NT2/D1 (cell line): ENCODE measurements around the gene PTPN18.

Experiments used
- SUZ12 ChIP-seq: IDR thresholded peaks from 2 replicates; pipeline ENCODE4 v1.6.1; 2011; ENCODE audit not compliant: insufficient read length, insufficient read depth; ENCODE audit errors: extremely low read depth
- YY1 ChIP-seq: IDR thresholded peaks from 2 replicates; pipeline ENCODE4 v1.6.1; 2011; ENCODE audit not compliant: insufficient read length, insufficient read depth
- ZNF274 ChIP-seq: IDR thresholded peaks from 2 replicates; pipeline ENCODE4 v1.6.1; 2011; ENCODE audit warnings: mild to moderate bottlenecking, low read depth, low read length

DNA sequence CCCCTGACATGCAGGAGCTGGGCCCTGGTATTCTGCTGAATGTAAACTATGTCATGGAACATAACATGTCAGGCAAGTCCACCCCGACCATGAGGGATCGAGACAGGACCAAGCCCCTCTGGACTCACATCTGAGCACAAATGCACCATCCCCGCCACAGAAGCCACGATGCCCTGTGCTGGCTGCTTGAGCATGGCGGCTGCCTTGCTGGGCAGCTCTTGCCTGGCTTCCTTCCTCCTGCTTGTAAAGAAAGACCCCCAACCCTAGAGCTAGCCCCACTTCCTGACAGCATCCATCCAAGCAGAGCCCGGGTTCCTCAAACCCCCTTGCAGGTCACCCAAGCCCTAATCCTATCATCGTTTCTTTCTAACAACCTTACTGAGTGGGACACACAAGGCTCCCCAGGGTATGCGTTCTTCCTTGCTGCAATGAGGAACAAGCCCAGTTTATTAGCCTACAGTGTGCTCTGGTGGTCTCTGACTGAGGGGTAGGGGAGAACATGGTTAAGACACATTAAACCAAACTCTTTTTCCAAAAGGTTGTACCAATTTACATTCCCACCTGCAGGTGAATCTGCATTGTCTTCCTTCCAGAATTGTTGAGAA is 26.6 kb downstream of the PTPN18 start:
- TF ChIP-seq ZNF274 = no peak
- TF ChIP-seq YY1 = no peak
- TF ChIP-seq SUZ12 = no peak
